ENCODE results near the gene FAM110C.
"Not testable (repeated sequence)": the region's sequence is repeated elsewhere in the genome, so short reads cannot be mapped to it uniquely, and the experiment has no call there.

Gene FAM110C

DNA sequence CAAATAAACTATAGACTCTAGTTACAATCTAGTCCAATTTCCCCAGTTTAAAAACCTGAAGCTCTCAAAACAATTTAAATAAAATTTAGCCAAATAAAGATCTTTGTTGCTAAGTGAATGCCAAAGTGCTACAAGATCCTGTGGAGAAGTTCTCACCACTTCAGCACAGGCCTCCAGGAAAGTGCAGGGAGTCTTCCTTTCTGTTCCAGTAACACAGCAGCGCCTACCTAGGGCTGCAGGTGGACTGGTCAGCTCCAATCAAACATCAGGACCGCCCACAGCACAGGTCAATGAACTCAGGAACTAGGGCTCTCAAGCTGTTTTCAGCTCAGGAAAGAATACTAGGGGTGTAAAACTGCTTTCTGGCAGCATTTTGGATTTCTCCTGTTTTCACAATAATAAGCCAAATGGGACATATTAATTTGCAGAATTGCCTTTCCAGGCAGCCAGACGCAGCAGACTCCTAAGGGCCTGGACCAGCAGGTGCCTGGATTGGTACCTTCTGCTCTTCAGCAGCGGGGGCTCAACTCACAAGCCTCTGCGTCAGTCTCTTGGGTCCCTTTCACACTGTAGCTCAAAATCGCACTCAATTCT is 1.5 kb downstream of the FAM110C start:
- no peak for FAIRE-seq
- no peak for DNase-seq (ENCODE audit: low spot score)

DNA sequence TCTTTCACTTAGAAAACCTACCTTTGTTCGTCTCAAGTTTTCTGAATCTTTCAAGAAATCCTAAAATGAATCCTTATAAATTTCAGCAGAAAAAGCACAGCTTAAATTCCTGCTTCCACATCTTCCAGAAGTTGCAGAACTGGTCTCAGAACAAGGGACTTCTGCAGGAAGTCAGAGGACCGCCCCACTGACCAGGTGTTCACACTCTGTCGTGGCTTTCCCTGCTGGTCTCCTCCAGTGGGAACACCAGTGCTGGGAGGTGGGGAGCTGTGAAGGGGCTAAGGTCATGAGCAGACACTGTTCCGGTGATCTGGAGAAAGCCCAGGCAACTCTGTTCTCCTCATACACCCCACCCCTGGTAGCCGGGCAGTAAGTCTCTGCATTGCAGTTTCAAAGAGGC is 3.5 kb downstream of the FAM110C start:
- FAIRE-seq, result no peak
- no peak for DNase-seq (ENCODE audit: low spot score)

DNA sequence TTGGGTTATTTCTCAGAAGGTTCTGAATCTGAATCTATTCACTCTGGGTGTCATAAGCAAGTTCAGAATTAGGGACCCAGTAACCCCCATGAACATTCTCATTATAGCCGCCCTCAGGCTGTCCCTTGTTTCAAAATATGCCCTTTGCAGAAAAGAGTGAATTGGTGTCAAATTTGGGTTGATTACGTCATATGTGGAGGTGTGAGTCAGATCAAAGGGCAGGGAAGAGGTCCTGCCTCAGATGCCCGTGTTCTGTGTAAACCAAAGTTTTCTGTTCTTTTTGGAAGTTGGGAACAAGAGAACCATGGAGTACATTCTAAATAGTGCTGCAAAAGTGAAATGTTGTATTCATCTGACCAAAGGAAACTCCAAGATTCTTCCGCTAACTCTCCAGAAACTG is 5.8 kb downstream of the FAM110C start:
- no peak for FAIRE-seq

GRCh38 chr2:38155-38554 is 8.2 kb downstream of the FAM110C start:
- FAIRE-seq (no peak), DNase-seq (ENCODE audit: low spot score) (no peak)

More for the DNA sequence above, 5.8 kb downstream of the FAM110C start:
- no peak for DNase-seq (ENCODE audit: low spot score)

DNA sequence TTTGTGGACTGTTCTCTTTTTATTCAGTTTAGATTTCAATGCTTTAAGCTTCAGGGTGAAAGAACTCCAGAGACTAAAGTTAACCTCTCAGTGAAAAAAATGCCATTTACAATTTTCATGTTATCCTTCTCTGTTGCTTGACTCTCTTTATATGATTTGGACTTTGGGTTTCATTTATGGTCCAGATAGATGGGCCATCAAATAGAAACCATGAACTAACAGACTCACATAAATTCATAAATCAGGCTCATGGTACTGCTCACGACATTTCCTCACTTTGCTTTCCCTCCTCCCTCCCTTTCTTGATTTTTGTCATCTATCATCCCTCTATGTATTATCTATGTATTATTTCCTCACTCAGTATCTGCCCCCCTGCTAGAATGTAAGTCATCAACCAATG is 10.0 kb downstream of the FAM110C start:
- DNase-seq (ENCODE audit: low spot score) (no peak), FAIRE-seq (no peak)

- DNase-seq (ENCODE audit: low spot score) (no peak), FAIRE-seq (no peak)
These were observed 10.5 kb downstream of the FAM110C start for GRCh38 chr2:35852-36251.

GRCh38 chr2:33620-34019 is 12.7 kb downstream of the FAM110C start:
- FAIRE-seq, result no peak
- DNase-seq (ENCODE audit: low spot score), result no peak

- DNase-seq (ENCODE audit: low spot score) (no peak), FAIRE-seq (no peak)
These were observed 14.2 kb downstream of the FAM110C start for GRCh38 chr2:32068-32467.

DNA sequence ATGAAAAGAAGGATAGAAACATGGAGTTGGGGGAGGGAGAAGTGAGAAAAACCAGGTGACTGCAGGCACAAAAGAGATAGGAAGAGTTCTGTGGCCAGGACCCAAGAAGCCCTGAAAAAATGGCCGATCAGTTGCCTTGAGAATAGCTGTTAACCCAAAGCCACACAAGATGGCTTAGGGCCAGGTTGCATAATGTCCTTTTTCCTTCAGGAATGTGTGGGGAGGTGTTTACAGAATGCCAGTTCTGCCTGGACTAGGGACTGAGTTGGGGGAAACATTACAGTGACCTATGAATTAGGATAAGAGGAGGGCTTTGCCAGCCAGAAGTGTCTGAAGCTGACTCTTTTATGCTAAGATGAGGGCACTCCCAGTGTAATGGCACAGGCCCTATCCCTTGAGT is 17.1 kb downstream of the FAM110C start:
- DNase-seq (ENCODE audit: low spot score) (no peak), FAIRE-seq (no peak)

DNA sequence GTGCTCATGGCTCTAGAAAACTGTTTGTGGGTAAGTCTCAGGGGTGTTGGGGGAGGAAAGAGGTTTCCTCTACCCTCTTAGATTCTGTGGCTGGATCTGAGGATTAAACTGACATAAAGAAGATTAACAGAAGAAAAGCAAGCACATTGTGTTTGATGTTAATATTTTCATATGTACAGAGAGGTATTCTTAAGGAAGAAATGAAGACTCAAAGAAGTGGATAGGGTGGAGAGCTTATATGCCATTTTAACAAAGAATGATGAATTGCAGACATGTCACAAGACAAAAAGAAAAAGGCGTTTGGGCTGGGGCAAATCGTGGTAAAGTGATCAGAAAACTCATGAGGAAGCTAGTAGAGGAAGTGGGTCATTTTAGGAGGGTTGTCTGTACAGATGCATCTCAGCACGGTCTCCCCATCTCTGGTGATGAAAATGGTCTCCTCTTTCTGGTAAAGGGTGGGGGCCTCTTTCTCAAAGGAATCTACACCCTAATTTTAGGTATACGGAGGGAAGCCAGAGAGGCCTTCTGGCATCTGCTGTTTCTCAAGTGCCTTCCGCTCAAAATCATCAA is 17.8 kb downstream of the FAM110C start:
- FAIRE-seq, result no peak
- DNase-seq (ENCODE audit: low spot score), result no peak

GRCh38 chr2:26891-27290 is 19.4 kb downstream of the FAM110C start:
- FAIRE-seq (no peak), DNase-seq (ENCODE audit: low spot score) (no peak)

DNA sequence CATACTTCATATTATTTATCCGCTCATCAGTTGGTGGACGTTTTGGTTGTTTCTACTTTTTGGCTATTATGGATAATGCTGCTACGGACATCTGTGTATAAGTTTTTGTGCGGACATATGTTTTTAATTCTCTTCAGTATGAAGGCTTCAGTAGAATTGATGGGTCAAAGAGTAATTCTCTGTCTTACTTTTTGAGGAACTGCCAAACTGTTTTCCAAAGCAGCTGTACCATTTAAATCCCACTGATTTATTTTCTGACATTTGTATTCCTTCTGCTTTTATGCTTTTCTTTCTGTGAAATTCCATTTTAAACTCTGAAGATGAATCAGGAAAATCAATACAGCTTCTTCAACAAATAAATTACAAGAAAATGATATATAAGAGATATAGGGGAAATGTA is 20.8 kb downstream of the FAM110C start:
- DNase-seq (ENCODE audit: low spot score) (no peak), FAIRE-seq (no peak)

DNA sequence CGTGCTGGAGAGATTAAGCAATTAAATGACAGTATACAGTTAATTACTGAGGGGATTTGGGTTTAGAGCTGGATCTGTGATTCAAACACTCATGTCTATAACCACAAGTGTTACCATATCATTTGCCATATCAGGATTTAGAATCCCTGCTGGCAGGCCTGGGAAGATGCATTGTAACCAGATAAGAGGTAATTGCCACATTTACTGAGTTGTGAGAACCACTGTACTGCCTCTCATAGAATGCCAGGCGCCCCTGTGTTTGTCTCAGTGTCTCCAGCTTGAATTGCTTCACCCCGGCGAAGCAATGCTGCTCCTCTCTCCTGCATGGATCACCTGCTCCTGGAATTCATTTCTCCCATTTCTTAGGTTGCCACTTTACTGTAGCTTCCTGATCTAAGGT is 21.7 kb downstream of the FAM110C start:
- not testable (repeated sequence) for FAIRE-seq; DNase-seq (ENCODE audit: low spot score)

GRCh38 chr2:24107-24506 is 22.2 kb downstream of the FAM110C start:
- FAIRE-seq, result no peak
- DNase-seq (ENCODE audit: low spot score), result no peak

- FAIRE-seq, result no peak
- DNase-seq (ENCODE audit: low spot score), result no peak
These were observed 23.0 kb downstream of the FAM110C start for GRCh38 chr2:23283-23682.

GRCh38 chr2:22244-22643 is 24.1 kb downstream of the FAM110C start:
- not testable (repeated sequence) for FAIRE-seq; DNase-seq (ENCODE audit: low spot score)

- DNase-seq (ENCODE audit: low spot score); FAIRE-seq: not testable (repeated sequence)
These were observed 26.0 kb downstream of the FAM110C start for GRCh38 chr2:20259-20658.

- FAIRE-seq, result no peak
- DNase-seq (ENCODE audit: low spot score), result no peak
These were observed 26.8 kb downstream of the FAM110C start for GRCh38 chr2:19505-19904.

GRCh38 chr2:18402-19271 is 27.7 kb downstream of the FAM110C start:
- no peak for FAIRE-seq

GRCh38 chr2:15916-16315 is 30.4 kb downstream of the FAM110C start:
- not testable (repeated sequence) for DNase-seq (ENCODE audit: low spot score); FAIRE-seq

More at GRCh38 chr2:18402-19271, 27.7 kb downstream of the FAM110C start:
- DNase-seq (ENCODE audit: low spot score), result no peak

GRCh38 chr2:11248-11941 is 34.9 kb downstream of the FAM110C start:
- FAIRE-seq, result no peak
- peak; percentile 12 for DNase-seq (ENCODE audit: low spot score)
